Body of pancreas (tissue), 4 donors: ENCODE measurements around the gene APBA1.

Experiments used
- CTCF ChIP-seq, 7 experiments: fragments of 450-650 bp in 4 of 7; fragments of 200-600 bp in 3 of 7; sonication (generic) in 3 of 7; IDR thresholded peaks; one replicate each; pipeline ENCODE4 v1.5.1; 2016 to 2019; ENCODE audit warnings: antibody characterized with exemption in 7 of 7
- POLR2A ChIP-seq, 3 donors: fragments of 450-650 bp; IDR thresholded peaks; one replicate each; pipeline ENCODE4 v1.6.1; 2016; ENCODE audit warnings: antibody characterized with exemption in 3 of 3, mild to moderate bottlenecking in 2 of 3

GRCh38 chr9:69564557-69564956, 107.6 kb downstream of the APBA1 start:
- TF ChIP-seq CTCF (IDR thresholded peaks at IDR 0.05) (no peak), POLR2A (IDR thresholded peaks at IDR 0.05) (no peak)
